Measurements from ENCODE around the gene GPC5.

The GPC5 gene

GRCh38 chr13:91459485-91459884 lies 61.1 kb downstream of the GPC5 start:
- Histone ChIP-seq H3K9me3 (ENCODE audit: insufficient read depth, low read length) (no peaks in the 10 kb centered on the region), H3K4me1 (ENCODE audit: insufficient read depth, insufficient read length) (no peaks in the 10 kb centered on the region), H3K27me3 (ENCODE audit: insufficient read depth, insufficient read length) (no peaks in the 10 kb centered on the region), H3K4me3 (ENCODE audit: insufficient read length, low read depth) (no peak overlapping the region), H3K36me3 (ENCODE audit: insufficient read depth, insufficient read length, low read length) (no peaks in the 10 kb centered on the region), H3K9ac (ENCODE audit: insufficient read length, low read depth) (no peak overlapping the region)
- TF ChIP-seq SUZ12 (IDR thresholded peaks at IDR 0.05; ENCODE audit: extremely low read depth, insufficient read depth, insufficient read length) (no peak), ZNF274 (IDR thresholded peaks at IDR 0.05; ENCODE audit: low read depth, low read length) (no peak), YY1 (IDR thresholded peaks at IDR 0.05; ENCODE audit: insufficient read depth, insufficient read length) (no peak)
- DNase-seq (ENCODE audit: low read depth, low spot score): no peak

- no peaks in the 10 kb centered on the region for H3K4me1 ChIP-seq (ENCODE audit: insufficient read depth, insufficient read length)
Observed at GRCh38 chr13:91464336-91464735, 65.9 kb downstream of the GPC5 start.

GRCh38 chr13:91467236-91467635 lies 68.8 kb downstream of the GPC5 start:
- no peaks in the 10 kb centered on the region for H3K27me3 ChIP-seq (ENCODE audit: insufficient read depth, insufficient read length)
- no peaks in the 10 kb centered on the region for H3K36me3 ChIP-seq (ENCODE audit: insufficient read depth, insufficient read length, low read length)
- no peak overlapping the region for H3K9ac ChIP-seq (ENCODE audit: insufficient read length, low read depth)
- no peak overlapping the region for H3K4me3 ChIP-seq (ENCODE audit: insufficient read length, low read depth)
- no peaks in the 10 kb centered on the region for H3K4me1 ChIP-seq (ENCODE audit: insufficient read depth, insufficient read length)
- no peak for DNase-seq (ENCODE audit: low read depth, low spot score)
- TF ChIP-seq ZNF274 (IDR thresholded peaks at IDR 0.05; ENCODE audit: low read depth, low read length): no peak
- no peak for TF ChIP-seq YY1 (IDR thresholded peaks at IDR 0.05; ENCODE audit: insufficient read depth, insufficient read length)
- no peak for TF ChIP-seq SUZ12 (IDR thresholded peaks at IDR 0.05; ENCODE audit: extremely low read depth, insufficient read depth, insufficient read length)
- no peaks in the 10 kb centered on the region for H3K9me3 ChIP-seq (ENCODE audit: insufficient read depth, low read length)

More at GRCh38 chr13:91464336-91464735, 65.9 kb downstream of the GPC5 start:
- TF ChIP-seq YY1 (IDR thresholded peaks at IDR 0.05; ENCODE audit: insufficient read depth, insufficient read length): no peak
- TF ChIP-seq SUZ12 (IDR thresholded peaks at IDR 0.05; ENCODE audit: extremely low read depth, insufficient read depth, insufficient read length): no peak
- no peak for TF ChIP-seq ZNF274 (IDR thresholded peaks at IDR 0.05; ENCODE audit: low read depth, low read length)
- Histone ChIP-seq H3K9ac (ENCODE audit: insufficient read length, low read depth) (no peak overlapping the region), H3K9me3 (ENCODE audit: insufficient read depth, low read length) (no peaks in the 10 kb centered on the region), H3K4me3 (ENCODE audit: insufficient read length, low read depth) (no peak overlapping the region), H3K27me3 (ENCODE audit: insufficient read depth, insufficient read length) (no peaks in the 10 kb centered on the region), H3K36me3 (ENCODE audit: insufficient read depth, insufficient read length, low read length) (no peaks in the 10 kb centered on the region)
- no peak for DNase-seq (ENCODE audit: low read depth, low spot score)

GRCh38 chr13:91468301-91468700 lies 69.9 kb downstream of the GPC5 start:
- H3K9me3 ChIP-seq (ENCODE audit: insufficient read depth, low read length): no peaks in the 10 kb centered on the region
- no peaks in the 10 kb centered on the region for H3K4me1 ChIP-seq (ENCODE audit: insufficient read depth, insufficient read length)
- no peak overlapping the region for H3K9ac ChIP-seq (ENCODE audit: insufficient read length, low read depth)
- no peaks in the 10 kb centered on the region for H3K36me3 ChIP-seq (ENCODE audit: insufficient read depth, insufficient read length, low read length)
- no peak for DNase-seq (ENCODE audit: low read depth, low spot score)
- H3K4me3 ChIP-seq (ENCODE audit: insufficient read length, low read depth): no peak overlapping the region
- TF ChIP-seq YY1 (IDR thresholded peaks at IDR 0.05; ENCODE audit: insufficient read depth, insufficient read length): no peak
- no peaks in the 10 kb centered on the region for H3K27me3 ChIP-seq (ENCODE audit: insufficient read depth, insufficient read length)

- TF ChIP-seq SUZ12 (IDR thresholded peaks at IDR 0.05; ENCODE audit: extremely low read depth, insufficient read depth, insufficient read length) (no peak), ZNF274 (IDR thresholded peaks at IDR 0.05; ENCODE audit: low read depth, low read length) (no peak), YY1 (IDR thresholded peaks at IDR 0.05; ENCODE audit: insufficient read depth, insufficient read length) (no peak)
- DNase-seq (ENCODE audit: low read depth, low spot score): no peak
- H3K4me3 ChIP-seq (ENCODE audit: insufficient read length, low read depth): no peak overlapping the region
- H3K36me3 ChIP-seq (ENCODE audit: insufficient read depth, insufficient read length, low read length): no peaks in the 10 kb centered on the region
- no peaks in the 10 kb centered on the region for H3K27me3 ChIP-seq (ENCODE audit: insufficient read depth, insufficient read length)
- no peaks in the 10 kb centered on the region for H3K4me1 ChIP-seq (ENCODE audit: insufficient read depth, insufficient read length)
- H3K9ac ChIP-seq (ENCODE audit: insufficient read length, low read depth): no peak overlapping the region
- H3K9me3 ChIP-seq (ENCODE audit: insufficient read depth, low read length): no peaks in the 10 kb centered on the region
Observed at GRCh38 chr13:91470084-91470621, 71.7 kb downstream of the GPC5 start.

GRCh38 chr13:91470681-91471080 lies 72.3 kb downstream of the GPC5 start:
- no peaks in the 10 kb centered on the region for H3K36me3 ChIP-seq (ENCODE audit: insufficient read depth, insufficient read length, low read length)
- DNase-seq (ENCODE audit: low read depth, low spot score): no peak
- no peak for TF ChIP-seq YY1 (IDR thresholded peaks at IDR 0.05; ENCODE audit: insufficient read depth, insufficient read length)
- no peak overlapping the region for H3K9ac ChIP-seq (ENCODE audit: insufficient read length, low read depth)
- H3K9me3 ChIP-seq (ENCODE audit: insufficient read depth, low read length): no peaks in the 10 kb centered on the region
- no peak overlapping the region for H3K4me3 ChIP-seq (ENCODE audit: insufficient read length, low read depth)
- H3K27me3 ChIP-seq (ENCODE audit: insufficient read depth, insufficient read length): no peaks in the 10 kb centered on the region
- H3K4me1 ChIP-seq (ENCODE audit: insufficient read depth, insufficient read length): no peaks in the 10 kb centered on the region

GRCh38 chr13:91482427-91482826 lies 84.0 kb downstream of the GPC5 start:
- TF ChIP-seq SUZ12 (IDR thresholded peaks at IDR 0.05; ENCODE audit: extremely low read depth, insufficient read depth, insufficient read length): no peak
- TF ChIP-seq ZNF274 (IDR thresholded peaks at IDR 0.05; ENCODE audit: low read depth, low read length): no peak
- Histone ChIP-seq H3K36me3 (ENCODE audit: insufficient read depth, insufficient read length, low read length) (no peaks in the 10 kb centered on the region), H3K9ac (ENCODE audit: insufficient read length, low read depth) (no peak overlapping the region), H3K4me3 (ENCODE audit: insufficient read length, low read depth) (no peak overlapping the region), H3K4me1 (ENCODE audit: insufficient read depth, insufficient read length) (no peaks in the 10 kb centered on the region), H3K9me3 (ENCODE audit: insufficient read depth, low read length) (no peaks in the 10 kb centered on the region), H3K27me3 (ENCODE audit: insufficient read depth, insufficient read length) (peaks cover 30% of the 10 kb centered on the region)
- peak; percentile 67 for DNase-seq (ENCODE audit: low read depth, low spot score)

GRCh38 chr13:91491980-91492379 lies 93.6 kb downstream of the GPC5 start:
- H3K4me3 ChIP-seq (ENCODE audit: insufficient read length, low read depth): no peak overlapping the region
- H3K9ac ChIP-seq (ENCODE audit: insufficient read length, low read depth): no peak overlapping the region
- no peaks in the 10 kb centered on the region for H3K36me3 ChIP-seq (ENCODE audit: insufficient read depth, insufficient read length, low read length)
- TF ChIP-seq SUZ12 (IDR thresholded peaks at IDR 0.05; ENCODE audit: extremely low read depth, insufficient read depth, insufficient read length) (no peak), YY1 (IDR thresholded peaks at IDR 0.05; ENCODE audit: insufficient read depth, insufficient read length) (no peak), ZNF274 (IDR thresholded peaks at IDR 0.05; ENCODE audit: low read depth, low read length) (no peak)
- H3K9me3 ChIP-seq (ENCODE audit: insufficient read depth, low read length): no peaks in the 10 kb centered on the region
- DNase-seq (ENCODE audit: low read depth, low spot score): no peak
- no peaks in the 10 kb centered on the region for H3K4me1 ChIP-seq (ENCODE audit: insufficient read depth, insufficient read length)
- no peaks in the 10 kb centered on the region for H3K27me3 ChIP-seq (ENCODE audit: insufficient read depth, insufficient read length)
